SK-N-MC (cell line): Measurements from ENCODE around the gene ARNT2.

Source experiments
- DNase-seq: peaks from one replicate; pipeline ENCODE4 v3.0.0-alpha.2; 2011; ENCODE audit warnings: low read depth, low spot score
- H3K27ac ChIP-seq: fragments of 200-600 bp; sonication (generic); 2 replicates; pipeline ENCODE4 v1.5.1; 2016; ENCODE audit warnings: mixed run types
- H3K36me3 ChIP-seq: fragments of 200-600 bp; sonication (generic); 2 replicates; pipeline ENCODE4 v1.6.1; 2017; ENCODE audit warnings: antibody characterized with exemption, low read length, mixed read lengths; ENCODE audit not compliant: insufficient read depth
- H3K4me3 ChIP-seq: fragments of 200-600 bp; sonication (generic); 2 replicates; pipeline ENCODE4 v1.5.1; 2016
- H3K9ac ChIP-seq: fragments of 200-600 bp; sonication (generic); 2 replicates; pipeline ENCODE4 v1.8.0; 2017; ENCODE audit warnings: mixed run types, mixed read lengths; ENCODE audit not compliant: insufficient read length
- H3K9me3 ChIP-seq: fragments of 200-600 bp; sonication (generic); 2 replicates; pipeline ENCODE4 v1.6.1; 2017; ENCODE audit warnings: low read depth, mild to moderate bottlenecking, antibody characterized with exemption, low read length, moderate library complexity, mixed read lengths
- EZH2 ChIP-seq: fragments of 200-600 bp; sonication (generic); IDR thresholded peaks from one replicate; pipeline ENCODE4 v1.6.1; 2017; ENCODE audit warnings: antibody characterized with exemption
- FOXP2 ChIP-seq: optimal IDR thresholded peaks from 2 replicates; pipeline ENCODE3; 2011; ENCODE audit warnings: mild to moderate bottlenecking, moderate library complexity; ENCODE audit not compliant: insufficient read depth; ENCODE audit errors: extremely low read length, control extremely low read depth
- POLR2AphosphoS5 ChIP-seq: IDR thresholded peaks from 2 replicates; pipeline ENCODE4 v1.6.1; 2012; ENCODE audit warnings: mild to moderate bottlenecking, low read depth, low read length, borderline replicate concordance

ARNT2 gene

DNA sequence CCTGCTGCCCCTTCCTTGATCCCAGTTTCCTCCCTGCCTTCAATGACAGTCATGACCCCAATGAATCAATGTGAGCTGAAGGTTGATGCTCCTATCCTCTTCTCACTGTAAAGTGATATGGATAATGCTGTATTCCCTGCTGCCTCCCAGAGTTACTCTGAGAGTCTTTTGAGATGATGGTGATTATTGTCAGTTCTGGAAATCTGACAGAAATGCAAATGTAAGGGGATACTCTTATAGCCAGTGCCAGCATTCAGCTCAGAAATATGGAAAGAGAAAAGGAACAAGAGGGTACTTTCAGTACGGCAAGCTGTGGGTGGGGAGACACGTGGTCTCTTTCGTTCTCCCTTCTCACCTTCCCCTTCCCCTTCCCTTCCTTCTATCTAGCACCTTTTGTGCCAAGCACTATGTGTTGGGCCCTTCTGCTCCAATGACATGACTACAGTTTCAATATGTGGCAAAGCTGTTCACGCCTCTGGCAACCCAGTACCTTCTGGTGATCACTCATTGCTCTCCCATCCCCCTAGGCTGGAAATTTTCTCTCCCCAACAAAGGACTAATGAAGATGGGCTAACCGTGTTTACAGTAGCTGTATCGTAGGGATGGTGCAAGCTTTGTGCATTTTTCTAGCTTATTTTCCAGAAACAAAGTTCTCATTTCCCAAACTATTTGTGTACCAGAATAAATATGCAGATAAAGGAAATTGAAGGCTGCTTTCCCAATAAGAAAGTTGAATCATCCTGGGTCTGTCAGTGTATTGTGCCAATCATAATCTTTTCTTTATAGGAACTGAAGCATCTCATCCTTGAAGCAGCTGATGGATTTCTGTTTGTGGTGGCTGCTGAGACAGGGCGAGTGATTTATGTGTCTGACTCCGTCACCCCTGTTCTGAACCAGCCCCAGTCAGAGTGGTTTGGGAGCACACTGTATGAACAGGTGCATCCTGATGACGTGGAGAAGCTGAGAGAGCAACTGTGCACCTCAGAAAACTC lies 70.3 kb downstream of the ARNT2 start:
- Histone ChIP-seq H3K9ac (no peak overlapping the region), H3K27ac (no peak overlapping the region)

DNA sequence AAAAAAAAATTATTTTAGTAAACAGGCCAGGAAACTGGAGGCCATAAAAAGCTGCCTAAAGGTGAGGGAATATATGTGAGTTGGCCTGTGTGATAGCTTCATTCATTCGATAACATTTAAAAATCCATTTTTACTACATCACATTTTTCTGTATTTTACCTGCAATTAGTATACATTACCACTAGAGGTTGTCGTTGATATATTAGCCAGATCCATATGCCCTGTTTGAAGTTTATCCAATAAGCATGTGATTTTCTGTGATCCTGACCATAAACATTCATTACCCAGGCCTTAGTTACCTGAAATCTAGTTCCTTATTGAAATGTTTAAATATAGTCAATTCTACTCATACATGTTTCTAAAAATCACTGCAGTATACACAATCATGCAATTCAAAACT lies 71.4 kb downstream of the ARNT2 start:
- H3K9ac ChIP-seq = no peak overlapping the region
- no peaks in the 10 kb centered on the region for H3K36me3 ChIP-seq
- DNase-seq = no peak
- no peak overlapping the region for H3K4me3 ChIP-seq
- TF ChIP-seq FOXP2 (no peak), POLR2AphosphoS5 (no peak), EZH2 (no peak)
- H3K9me3 ChIP-seq = no peaks in the 10 kb centered on the region
- H3K27ac ChIP-seq = no peak overlapping the region

More for the DNA sequence above, 70.3 kb downstream of the ARNT2 start:
- Histone ChIP-seq H3K9me3 (no peaks in the 10 kb centered on the region), H3K4me3 (no peak overlapping the region), H3K36me3 (no peaks in the 10 kb centered on the region)
- TF ChIP-seq FOXP2 (no peak), EZH2 (no peak), POLR2AphosphoS5 (no peak)
- no peak for DNase-seq

DNA sequence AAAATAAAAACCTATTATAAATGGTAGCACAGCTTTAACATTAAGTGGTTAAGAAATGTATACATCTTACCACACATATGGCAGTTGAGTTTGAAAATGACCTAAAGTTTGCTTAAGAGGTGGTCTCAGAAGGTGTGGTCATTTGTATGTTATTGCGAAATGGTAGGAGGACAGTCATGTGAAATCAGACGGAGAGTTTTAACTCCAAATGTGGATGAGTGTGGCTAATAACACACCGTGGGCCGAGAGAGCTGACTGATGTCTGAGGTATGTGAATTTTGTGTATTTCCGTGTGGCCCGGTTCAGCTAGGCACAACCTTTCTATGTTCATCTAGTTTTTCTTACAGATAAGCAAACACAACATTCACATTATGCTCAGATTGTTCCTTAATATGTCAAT lies 71.9 kb downstream of the ARNT2 start:
- Histone ChIP-seq H3K36me3 (no peaks in the 10 kb centered on the region), H3K4me3 (no peak overlapping the region), H3K9me3 (no peaks in the 10 kb centered on the region), H3K9ac (no peak overlapping the region), H3K27ac (no peak overlapping the region)
- DNase-seq = no peak
- TF ChIP-seq FOXP2 = no peak
- TF ChIP-seq EZH2 = no peak
- TF ChIP-seq POLR2AphosphoS5 = no peak

DNA sequence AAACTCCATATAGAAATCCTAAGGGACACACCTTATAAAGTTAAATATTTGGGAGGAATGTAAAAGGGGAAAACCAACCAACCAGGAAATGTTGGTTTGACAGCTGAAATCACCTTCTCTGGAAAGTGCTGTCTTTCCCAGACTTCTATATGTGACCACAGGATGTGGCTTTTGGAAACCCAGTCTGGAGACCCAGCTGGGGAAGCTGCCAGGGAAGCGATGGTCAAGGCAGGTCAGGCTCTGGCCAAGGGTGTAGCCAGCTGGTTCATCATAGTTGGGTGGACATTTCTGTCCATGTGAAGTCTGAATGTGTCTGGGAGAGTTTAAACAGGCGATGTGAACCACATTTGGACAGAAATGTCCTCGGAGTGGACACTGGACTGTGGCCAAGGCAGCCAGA lies 73.9 kb downstream of the ARNT2 start:
- Histone ChIP-seq H3K9ac (no peak overlapping the region), H3K4me3 (no peak overlapping the region), H3K9me3 (no peaks in the 10 kb centered on the region), H3K36me3 (no peaks in the 10 kb centered on the region), H3K27ac (no peak overlapping the region)
- TF ChIP-seq EZH2 = no peak
- TF ChIP-seq FOXP2 = no peak
- DNase-seq = no peak

DNA sequence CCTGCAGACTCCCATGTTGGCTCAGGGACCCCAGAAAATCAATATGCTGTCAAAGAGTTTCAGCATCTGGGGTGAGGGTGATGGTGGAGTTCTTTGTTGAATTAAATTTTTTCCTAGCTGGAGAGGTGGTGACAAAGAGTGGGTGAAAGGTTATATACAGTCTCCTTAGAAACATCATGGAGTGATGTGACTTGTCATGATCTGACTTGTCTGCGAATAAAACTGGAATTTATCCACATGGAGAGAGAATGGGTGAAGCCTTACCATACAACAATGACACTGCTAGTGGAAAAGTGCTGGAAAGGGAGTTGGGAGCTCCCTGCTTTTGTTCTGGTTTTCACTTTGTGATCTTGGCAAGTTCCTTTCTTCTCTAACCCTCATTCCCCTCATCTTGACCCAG lies 75.0 kb downstream of the ARNT2 start:
- TF ChIP-seq POLR2AphosphoS5 = no peak
- TF ChIP-seq FOXP2 = no peak
- TF ChIP-seq EZH2 = no peak
- no peaks in the 10 kb centered on the region for H3K36me3 ChIP-seq
- DNase-seq = no peak
- no peak overlapping the region for H3K4me3 ChIP-seq
- H3K27ac ChIP-seq = no peak overlapping the region
- H3K9ac ChIP-seq = no peak overlapping the region
- H3K9me3 ChIP-seq = no peaks in the 10 kb centered on the region

GRCh38 chr15:80480171-80480811 lies 76.1 kb downstream of the ARNT2 start:
- H3K36me3 ChIP-seq = no peaks in the 10 kb centered on the region
- H3K27ac ChIP-seq = no peak overlapping the region
- TF ChIP-seq FOXP2 (no peak), EZH2 (no peak), POLR2AphosphoS5 (no peak)
- H3K9ac ChIP-seq = no peak overlapping the region
- no peak for DNase-seq
- H3K9me3 ChIP-seq = no peaks in the 10 kb centered on the region
- H3K4me3 ChIP-seq = no peak overlapping the region

DNA sequence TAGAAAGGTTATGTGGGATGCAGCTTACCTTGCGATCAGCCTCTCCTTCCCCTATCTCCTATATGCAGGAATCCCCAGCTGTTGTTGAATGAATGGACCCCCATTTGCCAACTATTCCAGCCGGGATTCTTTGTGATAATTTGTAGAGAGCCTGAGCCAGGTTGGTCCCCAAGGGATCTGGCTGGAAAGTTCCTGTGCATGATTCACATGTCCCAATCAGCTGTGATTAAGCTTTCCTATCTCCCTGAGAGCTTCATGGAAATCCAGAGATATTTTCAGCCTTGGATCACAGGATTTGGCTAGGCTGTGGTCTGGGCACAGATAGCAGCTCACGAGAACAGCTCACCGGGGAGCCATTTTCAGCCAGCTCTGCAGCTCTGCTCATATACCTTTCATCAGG lies 76.7 kb downstream of the ARNT2 start:
- TF ChIP-seq EZH2 (no peak), POLR2AphosphoS5 (no peak), FOXP2 (no peak)
- Histone ChIP-seq H3K9me3 (no peaks in the 10 kb centered on the region), H3K9ac (no peak overlapping the region), H3K36me3 (no peaks in the 10 kb centered on the region), H3K27ac (no peak overlapping the region), H3K4me3 (no peak overlapping the region)
- DNase-seq = no peak

GRCh38 chr15:80482696-80483095 lies 78.5 kb downstream of the ARNT2 start:
- Histone ChIP-seq H3K9ac (no peak overlapping the region), H3K36me3 (no peaks in the 10 kb centered on the region), H3K27ac (no peak overlapping the region), H3K4me3 (no peak overlapping the region), H3K9me3 (no peaks in the 10 kb centered on the region)
- no peak for TF ChIP-seq FOXP2
- TF ChIP-seq EZH2 = no peak
- no peak for TF ChIP-seq POLR2AphosphoS5
- no peak for DNase-seq

- H3K36me3 ChIP-seq = no peaks in the 10 kb centered on the region
- H3K27ac ChIP-seq = no peak overlapping the region
- TF ChIP-seq EZH2 = no peak
- no peak for TF ChIP-seq FOXP2
- TF ChIP-seq POLR2AphosphoS5 = no peak
- no peak overlapping the region for H3K4me3 ChIP-seq
- no peaks in the 10 kb centered on the region for H3K9me3 ChIP-seq
- no peak for DNase-seq
- no peak overlapping the region for H3K9ac ChIP-seq
These were observed 79.6 kb downstream of the ARNT2 start for GRCh38 chr15:80483725-80484161.
